Caco-2 (cell line): Measurements from ENCODE around the gene ENPP1. TPM values are rescaled to one million over a fixed set of nuclear protein-coding genes. Genes with fewer than 3 reads are reported as not detected.

ENCODE experiments used
- BruUV-seq: library from RNA; stranded (reverse); fragments of 400-500 nt; replicated peaks from 2 replicates; lab custom pipeline; 2021; lab: Mats Ljungman, UMichigan
- CTCF ChIA-PET: fragments of 300-600 bp; sonication (Branson Sonifier 250); formaldehyde crosslinking; loops from one replicate; lab custom pipeline; 2022; ENCODE audit warnings: antibody characterized with exemption; lab: Charles Lee
- POLR2A ChIA-PET: fragments of 300-600 bp; sonication (Branson Sonifier 250); formaldehyde crosslinking; loops from one replicate; lab custom pipeline; 2022; ENCODE audit warnings: antibody characterized with exemption; lab: Charles Lee
- DNase-seq, 2 experiments: peaks; one replicate each; pipeline versions ENCODE4 v3.0.0 to v3.0.0-alpha.2; 2020 to 2022
- H3K27me3 ChIP-seq: replicated peaks from 2 replicates; pipeline ENCODE4 v1.6.0; 2011; ENCODE audit warnings: low read length; ENCODE audit not compliant: control insufficient read depth, insufficient read depth
- H3K36me3 ChIP-seq: 2 replicates; pipeline ENCODE4 v1.5.1; 2011; ENCODE audit warnings: low read length; ENCODE audit not compliant: control insufficient read depth, insufficient read depth
- H3K4me1 ChIP-seq: fragments of 250-450 bp; sonication (Bioruptor Pico); 2 replicates; pipeline ENCODE4 v1.5.1; 2020; ENCODE audit warnings: mild to moderate bottlenecking
- H3K4me3 ChIP-seq: 2 replicates; pipeline ENCODE4 v1.5.1; 2011; ENCODE audit warnings: low read depth, mild to moderate bottlenecking, control low read depth, low read length
- H3K9me3 ChIP-seq: fragments of 250-450 bp; sonication (Bioruptor Pico); 2 replicates; pipeline ENCODE4 v1.5.1; 2020; ENCODE audit warnings: mild to moderate bottlenecking, moderate library complexity
- H3K27ac Mint-ChIP-seq: one replicate; pipeline ENCODE4 v1.8.0; 2022; ENCODE audit warnings: mixed read lengths; ENCODE audit not compliant: unreplicated experiment
- H3K27me3 Mint-ChIP-seq: one replicate; pipeline ENCODE4 v1.8.0; 2022; ENCODE audit warnings: mixed read lengths; ENCODE audit not compliant: insufficient read depth, unreplicated experiment
- H3K36me3 Mint-ChIP-seq: one replicate; pipeline ENCODE4 v1.8.0; 2022; ENCODE audit warnings: mild to moderate bottlenecking, mixed read lengths; ENCODE audit not compliant: insufficient read depth, unreplicated experiment
- H3K4me1 Mint-ChIP-seq: one replicate; pipeline ENCODE4 v1.8.0; 2022; ENCODE audit warnings: low read depth, mixed read lengths; ENCODE audit not compliant: unreplicated experiment
- H3K4me3 Mint-ChIP-seq: one replicate; pipeline ENCODE4 v1.8.0; 2022; ENCODE audit warnings: mild to moderate bottlenecking, moderate library complexity, mixed read lengths; ENCODE audit not compliant: unreplicated experiment
- H3K9me3 Mint-ChIP-seq: one replicate; pipeline ENCODE4 v1.8.0; 2022; ENCODE audit warnings: mixed read lengths; ENCODE audit not compliant: unreplicated experiment
- intact Hi-C: fragments of 100-400 bp; cut with micrococcal nuclease; formaldehyde crosslinking; loops from one replicate; pipeline ENCODE4 v1.10.0; 2022; ENCODE audit not compliant: unreplicated experiment
- total RNA-seq: library from RNA; stranded (reverse); gene quantifications from 2 replicates; pipeline ENCODE4 v1.2.3, GENCODE V29; 2022
- TF ChIP-seq, protein P1 (sequence below), 2 experiments: fragments of 200-600 bp in 1 of 2; IDR thresholded peaks; 1 replicate in 1 of 2; 2 replicates in 1 of 2; pipeline versions ENCODE4 v1.5.1 to v1.8.0; 2011 to 2022; ENCODE audit warnings: antibody characterized with exemption in 1 of 2, control low read depth in 1 of 2, inconsistent platforms in 1 of 2, low read depth in 1 of 2, low read length in 1 of 2, mild to moderate bottlenecking in 1 of 2, moderate library complexity in 1 of 2; ENCODE audit not compliant: insufficient read depth in 1 of 2, severe bottlenecking in 1 of 2, unreplicated experiment in 1 of 2

The ENPP1 gene
- total RNA-seq, 1 experiment from 2014 or later: 4.8 TPM

DNA sequence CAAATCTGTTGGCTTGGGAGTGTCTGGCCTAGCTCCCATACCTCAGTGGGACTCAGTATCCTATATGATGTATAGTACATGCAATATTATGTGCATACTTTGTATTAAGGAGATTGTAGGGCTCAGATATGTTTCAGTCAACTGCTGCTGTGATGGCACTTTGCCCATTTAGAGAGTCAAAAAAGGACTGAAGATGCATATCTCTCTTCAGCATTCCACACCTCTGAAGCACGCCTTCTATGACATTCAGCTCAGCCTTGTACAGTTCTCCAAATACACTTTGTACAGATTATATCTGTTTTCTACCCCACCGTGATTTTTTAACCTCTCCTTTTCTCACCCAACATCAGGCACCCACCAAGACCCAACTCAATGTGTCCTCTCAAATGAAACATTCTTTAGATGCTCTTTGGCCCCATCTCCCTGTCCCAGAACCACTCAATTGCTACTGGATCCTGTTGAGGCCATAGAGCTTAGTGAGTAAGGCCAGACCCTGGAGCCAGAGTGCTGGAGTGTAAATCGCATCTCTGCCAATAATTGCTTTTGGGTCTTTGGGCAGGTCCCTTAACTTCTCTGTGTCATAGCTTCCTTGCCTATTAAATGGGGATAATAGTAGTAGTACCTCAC is 15.6 kb downstream of the ENPP1 start:
- Mint-ChIP-seq H3K27ac (no peak overlapping the region), H3K4me3 (no peak overlapping the region), H3K4me1 (no peaks in the 10 kb centered on the region), H3K36me3 (no peaks in the 10 kb centered on the region), H3K27me3 (no peaks in the 10 kb centered on the region), H3K9me3 (peaks cover 9% of the 10 kb centered on the region)
- H3K9me3 ChIP-seq: no peaks in the 10 kb centered on the region
- intact Hi-C loops: no loop called here
- TF ChIP-seq, protein P1, sequence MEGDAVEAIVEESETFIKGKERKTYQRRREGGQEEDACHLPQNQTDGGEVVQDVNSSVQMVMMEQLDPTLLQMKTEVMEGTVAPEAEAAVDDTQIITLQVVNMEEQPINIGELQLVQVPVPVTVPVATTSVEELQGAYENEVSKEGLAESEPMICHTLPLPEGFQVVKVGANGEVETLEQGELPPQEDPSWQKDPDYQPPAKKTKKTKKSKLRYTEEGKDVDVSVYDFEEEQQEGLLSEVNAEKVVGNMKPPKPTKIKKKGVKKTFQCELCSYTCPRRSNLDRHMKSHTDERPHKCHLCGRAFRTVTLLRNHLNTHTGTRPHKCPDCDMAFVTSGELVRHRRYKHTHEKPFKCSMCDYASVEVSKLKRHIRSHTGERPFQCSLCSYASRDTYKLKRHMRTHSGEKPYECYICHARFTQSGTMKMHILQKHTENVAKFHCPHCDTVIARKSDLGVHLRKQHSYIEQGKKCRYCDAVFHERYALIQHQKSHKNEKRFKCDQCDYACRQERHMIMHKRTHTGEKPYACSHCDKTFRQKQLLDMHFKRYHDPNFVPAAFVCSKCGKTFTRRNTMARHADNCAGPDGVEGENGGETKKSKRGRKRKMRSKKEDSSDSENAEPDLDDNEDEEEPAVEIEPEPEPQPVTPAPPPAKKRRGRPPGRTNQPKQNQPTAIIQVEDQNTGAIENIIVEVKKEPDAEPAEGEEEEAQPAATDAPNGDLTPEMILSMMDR (IDR thresholded peaks at IDR 0.05; ENCODE audit: insufficient read depth in 1 of 2, low read depth in 1 of 2, low read length in 1 of 2, severe bottlenecking in 1 of 2, unreplicated experiment in 1 of 2): no peak
- ChIA-PET CTCF (no interaction called here), POLR2A (no interaction called here)
- no peaks in the 10 kb centered on the region for H3K27me3 ChIP-seq
- H3K36me3 ChIP-seq: no peaks in the 10 kb centered on the region
- no peak overlapping the region for H3K4me3 ChIP-seq
- no TSS peak for BruUV-seq
- H3K4me1 ChIP-seq: no peaks in the 10 kb centered on the region
- no peak for DNase-seq

DNA sequence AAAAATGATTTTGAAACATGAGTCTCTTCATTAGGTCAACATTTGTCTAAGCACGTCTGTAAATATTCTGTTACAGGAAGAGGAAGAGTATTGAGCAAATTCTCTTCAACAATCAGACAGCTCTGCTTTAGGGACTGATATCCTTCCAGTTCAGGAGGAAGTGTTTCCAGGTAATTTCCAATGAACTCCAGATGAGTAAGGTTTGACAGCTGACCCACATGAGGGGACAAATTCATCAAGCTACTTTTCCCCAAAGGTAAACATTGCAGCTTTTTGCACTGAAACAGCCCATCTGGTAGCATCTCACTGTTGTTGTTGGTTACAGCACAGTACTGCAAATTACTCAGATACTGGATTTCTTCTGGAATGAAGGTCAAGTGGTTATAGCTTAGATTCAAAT is 18.1 kb downstream of the ENPP1 start:
- H3K36me3 ChIP-seq: no peaks in the 10 kb centered on the region
- H3K27me3 Mint-ChIP-seq: no peaks in the 10 kb centered on the region
- H3K27ac Mint-ChIP-seq: no peak overlapping the region
- TF ChIP-seq, protein P1 (IDR thresholded peaks at IDR 0.05; ENCODE audit: insufficient read depth in 1 of 2, low read depth in 1 of 2, low read length in 1 of 2, severe bottlenecking in 1 of 2, unreplicated experiment in 1 of 2): no peak
- no peak overlapping the region for H3K4me3 ChIP-seq
- no peaks in the 10 kb centered on the region for H3K9me3 ChIP-seq
- H3K27me3 ChIP-seq: no peaks in the 10 kb centered on the region
- BruUV-seq: no TSS peak
- H3K4me3 Mint-ChIP-seq: no peak overlapping the region
- H3K36me3 Mint-ChIP-seq: no peaks in the 10 kb centered on the region
- ChIA-PET CTCF (no interaction called here), POLR2A (no interaction called here)
- peaks cover 9% of the 10 kb centered on the region for H3K9me3 Mint-ChIP-seq
- no peak for DNase-seq
- intact Hi-C loops: no loop called here
- H3K4me1 Mint-ChIP-seq: no peaks in the 10 kb centered on the region
- no peaks in the 10 kb centered on the region for H3K4me1 ChIP-seq

DNA sequence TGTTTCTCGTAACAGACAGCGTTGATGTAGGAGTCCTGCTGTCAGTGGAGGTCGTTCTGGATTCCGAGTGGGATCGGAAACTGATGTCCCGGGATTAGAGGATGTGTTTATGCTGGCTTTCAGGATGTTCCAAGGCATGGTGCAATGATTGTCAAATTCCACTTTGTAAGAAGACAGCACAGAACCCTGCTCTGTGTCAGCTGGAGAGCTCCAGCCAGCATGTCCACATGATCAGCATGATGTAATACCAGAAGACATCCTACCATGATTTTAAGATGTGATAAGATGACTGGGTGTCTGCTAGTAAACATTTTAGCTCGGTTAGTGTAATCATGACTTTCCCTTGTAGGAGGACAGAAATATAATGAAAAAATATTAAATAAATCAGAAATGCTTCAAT is 20.3 kb downstream of the ENPP1 start:
- Histone ChIP-seq H3K4me3 (no peak overlapping the region), H3K27me3 (no peaks in the 10 kb centered on the region), H3K4me1 (no peaks in the 10 kb centered on the region), H3K36me3 (no peaks in the 10 kb centered on the region), H3K9me3 (no peaks in the 10 kb centered on the region)
- CTCF ChIA-PET: no interaction called here
- no peaks in the 10 kb centered on the region for H3K4me1 Mint-ChIP-seq
- no peak for DNase-seq
- H3K27ac Mint-ChIP-seq: no peak overlapping the region
- intact Hi-C loops: no loop called here
- no peak overlapping the region for H3K4me3 Mint-ChIP-seq
- no peaks in the 10 kb centered on the region for H3K9me3 Mint-ChIP-seq
- H3K27me3 Mint-ChIP-seq: no peaks in the 10 kb centered on the region
- no TSS peak for BruUV-seq
- POLR2A ChIA-PET: no interaction called here
- H3K36me3 Mint-ChIP-seq: no peaks in the 10 kb centered on the region
- TF ChIP-seq, protein P1 (IDR thresholded peaks at IDR 0.05; ENCODE audit: insufficient read depth in 1 of 2, low read depth in 1 of 2, low read length in 1 of 2, severe bottlenecking in 1 of 2, unreplicated experiment in 1 of 2): no peak
